ENCODE measurements around the gene CLP1.
"Not testable (repeated sequence)": the region's sequence is repeated elsewhere in the genome, so short reads cannot be mapped to it uniquely, and the experiment has no call there.

The CLP1 gene

DNA sequence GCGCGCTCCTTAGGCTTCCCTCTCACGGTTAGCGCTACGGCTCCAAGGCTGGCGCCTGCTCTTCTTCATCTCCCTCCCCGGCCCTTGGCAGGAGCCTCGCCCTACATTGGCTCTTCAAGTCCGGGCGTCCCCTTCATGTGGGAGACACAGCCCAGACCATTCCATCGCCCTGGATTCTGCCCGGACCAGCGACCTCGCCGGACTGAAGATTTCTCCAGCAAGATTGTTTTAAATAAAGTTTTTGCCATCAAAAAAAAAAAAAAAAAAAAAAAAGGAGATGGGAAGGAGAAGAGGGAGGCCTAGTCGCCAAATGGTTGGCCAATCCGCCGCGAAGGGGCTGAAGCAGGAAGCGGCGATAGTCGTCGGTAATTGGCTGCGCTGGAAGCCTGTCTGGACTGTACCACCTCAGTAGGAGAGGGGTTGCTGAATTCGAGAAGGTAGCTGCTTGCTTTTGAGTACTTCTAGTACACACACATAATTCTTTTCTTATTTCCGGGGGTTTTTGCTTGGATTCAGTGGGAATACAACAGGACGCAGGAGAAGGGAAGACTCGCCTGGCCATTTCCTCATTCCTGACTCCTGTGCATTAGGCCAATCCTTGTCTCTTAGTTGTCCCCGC lies 9.7 kb downstream of the CLP1 start:
- DNase-seq, result peak; percentile 98

DNA sequence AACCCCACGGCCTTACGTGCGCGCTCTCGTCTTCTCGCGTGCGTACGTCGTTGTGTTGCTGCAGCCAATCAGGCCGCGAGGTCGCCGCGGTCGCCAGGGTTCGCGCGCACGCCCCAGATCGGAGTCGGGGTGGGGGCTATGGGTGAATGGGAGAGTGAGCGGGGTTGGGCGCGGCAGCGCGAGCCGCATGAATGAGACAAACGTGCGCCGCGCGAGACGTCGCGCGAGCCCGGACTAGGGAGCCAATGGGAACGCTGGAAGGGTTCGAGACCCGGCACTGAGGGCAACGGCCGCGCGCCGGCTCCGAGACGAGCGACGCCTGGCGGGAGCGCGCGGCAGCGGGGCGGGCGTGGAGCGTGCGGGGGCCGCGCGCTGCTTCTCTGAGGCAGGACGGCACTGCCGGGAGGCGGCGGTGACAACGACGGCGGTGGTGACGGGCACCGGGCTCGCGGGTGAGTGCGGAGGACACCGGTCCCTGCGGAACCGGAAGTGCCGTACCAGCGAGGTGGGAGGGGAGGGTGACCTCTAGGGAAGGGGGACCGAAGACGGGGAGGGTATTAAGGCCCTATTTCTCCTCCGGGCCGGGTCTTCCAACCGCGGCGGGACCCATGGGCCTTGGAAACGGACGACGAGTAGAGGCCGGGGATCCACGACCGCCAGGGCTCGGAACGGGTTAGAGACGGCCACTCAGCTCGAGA lies 10.3 kb downstream of the CLP1 start, which contains the start of gene ZDHHC5:
Gene ZDHHC5, plus strand, starts transcription at position 379 of the 698 bp plus-strand sequence. CDS start 4,977 bp downstream, outside the sequence.
- DNase-seq, result peak; percentile 100

DNA sequence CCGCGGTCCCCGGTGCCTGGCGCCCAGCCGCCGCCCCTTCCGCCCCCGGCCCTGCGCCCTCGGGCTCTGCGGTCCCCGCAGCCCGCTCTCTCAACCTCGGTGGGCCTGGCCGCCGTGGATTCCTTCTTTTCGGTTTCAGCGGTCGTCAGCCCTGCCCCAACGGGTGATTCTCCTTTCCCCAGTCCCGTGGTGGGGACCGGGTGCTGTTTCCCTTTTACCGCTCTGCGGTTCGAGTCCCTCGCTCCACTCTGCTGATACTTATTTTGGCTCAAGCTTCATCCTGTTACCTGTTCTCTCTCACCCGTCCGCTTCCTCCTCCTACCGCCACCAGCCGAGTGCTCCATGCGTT lies 10.8 kb downstream of the CLP1 start:
- peak; percentile 62 for DNase-seq

DNA sequence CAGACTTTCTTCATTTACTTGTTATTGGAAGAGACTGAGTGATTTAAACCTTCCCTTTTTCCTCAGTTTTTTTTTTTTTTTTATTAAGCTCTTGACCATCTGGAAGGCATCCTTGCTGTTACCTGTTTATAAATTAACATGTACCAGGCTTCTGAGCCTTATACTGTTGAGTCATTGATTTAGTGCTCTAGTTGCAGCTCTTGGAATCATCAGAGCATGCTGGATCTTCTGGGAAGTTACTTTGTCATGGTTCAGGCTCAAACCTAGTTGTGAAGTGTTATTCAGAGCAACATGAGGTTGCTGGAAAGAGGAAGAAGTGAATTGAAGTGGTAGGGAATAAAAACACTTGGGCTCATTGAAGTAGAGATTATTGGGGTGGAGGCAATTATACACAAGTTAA lies 16.7 kb downstream of the CLP1 start:
- DNase-seq, result no peak

DNA sequence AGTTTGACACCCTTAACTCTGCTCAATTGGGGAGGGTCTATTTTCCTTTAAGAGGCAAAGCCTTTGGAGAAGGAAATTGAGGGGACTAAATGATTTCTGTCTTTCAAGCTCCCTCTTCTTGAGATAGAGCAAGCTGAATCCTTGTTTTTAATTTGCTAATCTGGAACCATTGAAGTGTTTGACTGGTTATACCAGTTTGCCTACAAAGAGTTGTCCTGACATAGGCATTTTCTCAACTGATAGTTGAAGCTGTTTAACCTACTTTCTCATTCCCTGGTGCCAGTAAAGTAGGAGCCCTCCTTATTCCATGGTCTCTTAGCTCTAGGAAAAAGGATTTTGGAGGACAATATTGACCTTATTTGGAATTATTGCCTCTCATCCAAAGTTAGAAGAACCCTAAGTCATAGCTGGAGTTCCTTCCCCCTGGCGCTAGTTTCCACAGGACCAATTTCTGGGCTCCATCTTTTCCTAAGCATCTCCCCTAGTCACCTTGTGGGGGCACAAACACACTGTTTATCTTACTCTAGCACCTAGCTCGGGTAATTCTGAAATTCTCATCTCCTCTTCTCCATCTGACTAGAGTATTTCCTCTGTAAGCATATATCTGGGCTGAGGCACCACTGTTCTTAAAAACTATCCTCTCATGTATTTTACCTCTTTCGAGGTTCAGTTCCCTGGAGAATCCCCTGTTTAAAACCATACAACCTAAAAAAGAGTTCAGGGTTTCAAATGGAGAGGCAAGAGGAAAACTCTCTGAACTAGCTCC lies 17.8 kb downstream of the CLP1 start:
- no peak for DNase-seq

DNA sequence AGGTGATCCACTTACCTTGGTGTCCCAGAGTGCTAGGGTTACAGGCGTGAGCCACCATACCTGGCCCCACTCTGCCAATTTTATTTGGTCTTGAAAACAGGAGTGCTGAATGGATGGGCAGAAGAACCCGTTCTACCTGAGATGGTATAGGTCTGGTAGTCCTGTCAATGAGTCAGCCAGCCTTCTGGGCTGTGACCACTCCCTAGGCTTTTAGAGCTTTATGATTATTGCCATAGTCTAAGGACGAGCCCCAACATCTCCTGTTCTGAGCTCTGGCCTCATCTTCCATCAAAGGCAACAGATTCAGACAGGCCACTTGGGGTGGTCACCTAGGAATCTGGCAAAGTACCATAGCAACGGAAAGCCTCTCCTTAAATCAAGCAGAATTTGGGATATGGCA lies 21.8 kb downstream of the CLP1 start:
- no peak for DNase-seq

DNA sequence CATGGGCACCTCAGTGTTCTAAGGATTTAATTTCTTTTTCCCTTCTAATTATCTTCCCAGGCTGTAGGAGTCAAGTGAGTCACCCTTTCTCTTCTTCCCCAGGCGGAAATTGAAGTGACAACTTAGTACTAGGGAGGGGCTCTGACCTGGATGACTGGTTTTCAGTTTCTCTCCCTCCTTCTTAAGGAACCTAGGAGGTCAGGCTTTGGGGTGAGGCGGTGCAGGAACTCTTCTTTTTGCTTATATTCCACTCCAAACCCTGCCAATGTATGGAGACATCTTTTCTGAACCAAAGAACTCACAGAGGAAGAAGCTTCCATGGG lies 23.0 kb downstream of the CLP1 start:
- DNase-seq, result no peak

DNA sequence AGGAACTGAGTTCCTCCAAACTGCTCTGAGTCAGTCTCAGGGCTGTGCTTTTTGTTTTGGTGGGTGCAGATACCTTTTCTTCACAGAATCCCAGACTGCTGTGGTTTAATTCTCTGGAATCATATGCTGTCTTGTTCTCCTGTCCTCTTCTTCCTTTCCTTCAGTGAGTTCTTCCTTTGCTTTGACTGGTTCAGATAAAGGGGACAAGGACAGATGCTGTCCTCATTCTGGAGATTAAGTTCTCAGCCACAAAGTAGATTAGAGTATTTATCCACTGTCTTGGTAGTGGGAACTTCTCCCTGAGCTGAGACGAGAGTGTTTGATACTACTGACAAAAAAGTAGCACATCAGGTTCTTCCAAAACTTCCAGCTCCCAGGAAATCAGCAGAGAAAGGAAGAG lies 23.6 kb downstream of the CLP1 start:
- no peak for DNase-seq

DNA sequence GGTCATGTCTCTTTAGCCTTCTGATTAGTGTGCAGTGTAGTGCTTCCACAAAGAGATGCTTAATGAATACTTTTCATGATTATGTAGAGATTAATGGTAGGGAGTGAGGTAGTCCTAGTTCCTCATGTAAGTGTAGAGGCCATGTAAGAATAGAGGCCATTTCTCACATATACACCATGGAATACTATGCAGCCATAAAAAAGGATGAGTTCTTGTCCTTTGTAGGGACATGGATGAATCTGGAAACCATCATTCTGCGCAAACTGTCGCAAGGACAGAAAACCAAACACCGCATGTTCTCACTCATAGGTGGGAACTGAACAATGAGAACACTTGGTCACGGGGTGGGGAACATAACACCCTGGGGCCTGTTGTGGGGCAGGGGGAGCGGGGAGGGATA lies 32.9 kb downstream of the CLP1 start:
- not testable (repeated sequence) for DNase-seq

DNA sequence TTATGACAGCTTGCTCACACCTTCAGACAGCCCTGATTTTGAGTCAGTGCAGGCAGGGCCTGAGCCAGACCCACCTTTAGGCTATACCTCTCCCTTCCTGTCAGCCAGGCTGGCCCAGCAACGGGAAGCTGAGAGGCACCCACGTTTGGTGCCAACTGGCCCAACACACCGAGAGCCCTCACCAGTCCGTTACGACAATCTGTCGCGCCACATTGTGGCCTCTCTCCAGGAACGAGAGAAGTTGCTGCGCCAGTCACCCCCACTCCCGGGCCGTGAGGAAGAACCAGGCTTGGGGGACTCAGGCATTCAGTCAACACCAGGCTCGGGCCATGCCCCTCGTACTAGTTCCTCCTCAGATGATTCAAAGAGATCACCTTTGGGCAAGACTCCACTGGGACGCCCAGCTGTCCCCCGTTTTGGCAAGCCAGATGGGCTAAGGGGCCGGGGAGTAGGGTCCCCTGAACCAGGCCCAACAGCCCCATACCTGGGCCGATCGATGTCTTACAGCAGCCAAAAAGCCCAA lies 41.3 kb downstream of the CLP1 start:
- no peak for DNase-seq

DNA sequence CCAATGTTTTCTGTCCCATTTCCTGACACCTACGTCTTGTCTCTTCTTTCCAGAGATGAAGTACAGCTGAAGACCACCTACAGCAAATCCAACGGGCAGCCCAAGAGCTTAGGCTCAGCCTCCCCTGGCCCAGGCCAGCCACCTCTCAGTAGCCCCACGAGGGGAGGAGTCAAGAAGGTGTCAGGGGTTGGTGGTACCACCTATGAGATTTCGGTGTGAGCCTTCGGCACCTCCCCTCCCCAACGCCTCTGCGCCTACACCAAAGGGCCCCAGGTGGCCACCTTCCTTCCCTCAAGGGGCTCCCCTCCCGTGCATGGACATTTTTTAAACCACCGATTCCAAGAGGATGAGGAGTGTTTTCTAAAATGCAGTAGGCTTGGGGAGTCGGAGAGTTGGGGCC lies 42.3 kb downstream of the CLP1 start:
- no peak for DNase-seq

DNA sequence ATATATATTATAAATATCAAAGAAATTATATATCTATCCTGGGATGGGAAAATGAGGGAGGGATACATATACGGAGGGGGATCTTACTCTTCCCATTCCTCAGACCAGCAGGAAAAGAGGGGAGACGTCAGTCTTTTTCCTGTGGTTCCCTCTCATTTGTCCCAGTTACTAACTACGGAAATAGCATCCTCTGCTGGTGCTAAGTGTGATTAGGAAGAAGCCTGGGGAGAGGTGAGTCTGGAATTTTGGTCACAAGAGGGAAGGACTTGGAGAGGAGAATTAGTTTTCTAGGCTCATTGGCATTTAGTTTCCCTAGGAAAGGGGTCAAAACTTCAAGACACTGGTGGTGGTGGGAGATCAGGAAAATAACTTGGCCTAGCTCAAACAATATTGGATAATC lies 42.9 kb downstream of the CLP1 start:
- DNase-seq, result no peak

DNA sequence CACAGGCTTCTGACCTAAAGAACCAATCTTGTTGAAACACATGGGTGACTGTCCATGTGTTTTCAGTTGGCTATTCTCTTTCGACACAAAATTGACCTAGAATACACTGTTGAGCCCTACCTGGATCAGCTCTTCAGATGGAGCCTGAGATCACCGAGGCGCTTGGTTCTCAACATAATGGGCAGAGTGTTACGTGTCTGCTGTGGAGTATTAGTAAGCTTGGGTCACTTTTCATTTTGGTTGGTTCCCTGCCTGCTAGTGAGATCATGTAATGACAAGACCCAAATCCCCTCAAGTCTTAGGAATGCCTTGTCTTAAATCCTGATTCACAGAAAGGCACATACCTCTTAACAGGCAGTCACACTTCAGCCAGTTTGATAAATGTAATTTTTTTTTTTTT lies 45.8 kb downstream of the CLP1 start:
- no peak for DNase-seq

DNA sequence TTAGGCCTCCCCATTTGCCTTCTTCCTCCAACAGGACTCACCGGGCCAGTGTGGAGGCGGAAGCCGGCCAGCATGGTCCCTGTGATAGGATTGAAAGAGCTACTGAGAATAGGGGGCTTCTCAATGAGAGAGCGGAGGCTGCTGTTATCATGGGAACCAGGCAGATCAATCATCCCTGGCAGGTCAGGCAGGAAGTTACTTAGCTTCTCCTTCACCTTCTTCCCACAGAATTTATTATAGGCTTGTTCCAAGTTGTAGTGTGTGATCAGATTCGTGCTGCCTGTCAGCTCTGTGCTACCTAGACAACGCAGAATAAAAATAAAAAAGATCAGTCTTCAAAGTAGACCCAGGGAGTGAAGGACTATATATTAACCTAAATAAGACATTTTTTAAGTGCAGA lies 47.4 kb downstream of the CLP1 start:
- DNase-seq, result no peak

DNA sequence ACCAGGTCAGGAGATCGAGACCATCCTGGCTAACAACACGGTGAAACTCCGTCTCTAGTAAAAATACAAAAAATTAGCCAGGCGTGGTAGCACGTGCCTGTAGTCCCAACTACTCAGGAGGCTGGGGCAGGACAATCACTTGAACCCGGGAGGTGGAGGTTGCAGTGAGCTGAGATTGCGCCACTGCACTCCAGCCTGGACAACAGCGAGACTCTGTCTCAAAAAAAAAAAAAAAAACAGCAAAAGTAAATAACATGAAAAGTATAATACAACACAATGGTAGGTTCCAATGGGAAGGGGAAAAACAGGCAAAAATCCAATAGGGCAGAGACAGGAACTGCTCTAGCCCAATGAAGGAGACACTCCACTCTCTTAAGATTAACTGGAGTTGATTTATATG lies 47.9 kb downstream of the CLP1 start:
- DNase-seq, result not testable (repeated sequence)

DNA sequence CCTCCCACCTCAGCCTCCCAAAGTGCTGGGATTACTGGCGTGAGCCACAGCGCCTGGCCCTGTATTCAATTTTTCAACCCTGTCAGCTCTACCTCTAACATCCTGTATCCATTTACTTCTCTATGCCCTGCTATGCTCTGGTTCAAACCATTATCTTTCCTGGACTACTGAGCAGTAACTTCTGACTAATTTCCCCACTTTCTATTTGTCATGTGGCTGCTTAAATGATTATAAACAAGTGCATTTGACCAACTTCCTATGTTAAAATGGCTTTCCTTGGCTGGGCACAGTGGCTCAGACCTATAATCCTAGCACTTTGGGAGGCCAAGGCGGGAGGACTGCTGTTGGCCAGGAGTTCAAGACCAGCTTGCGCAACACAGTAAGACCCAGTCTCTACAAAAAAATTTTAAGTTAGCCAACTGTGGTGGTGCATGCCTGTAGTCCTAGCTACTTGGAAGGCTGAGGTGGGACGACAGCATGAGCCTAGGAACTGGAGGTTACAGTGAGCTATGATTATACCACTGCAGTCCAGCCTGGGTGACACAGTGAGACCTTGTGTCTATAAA lies 52.3 kb downstream of the CLP1 start:
- no peak for DNase-seq

Data from NCI-H69 (cell line).